ENCODE data around the gene CIROP. TPM values are rescaled to one million over a fixed set of nuclear protein-coding genes. Genes with fewer than 3 reads are reported as not detected.

CIROP gene
- total RNA-seq, 1 donor from 2014 or later, result 0.19 TPM

- Mint-ChIP-seq H3K4me3 (peak overlapping the region; percentile 90), H3K36me3 (peaks cover 11% of the 10 kb centered on the region), H3K4me1 (ENCODE audit: unreplicated experiment) (peaks cover 20% of the 10 kb centered on the region), H3K27ac (peak overlapping the region; percentile 83), H3K27me3 (no peaks in the 10 kb centered on the region), H3K9me3 (no peaks in the 10 kb centered on the region)
- peak; percentile 93 for DNase-seq (ENCODE audit: extremely low spot score, unreplicated experiment)
- TF ChIP-seq CTCF (conservative IDR thresholded peaks at IDR 0.05), result peak; percentile 99
Measured at GRCh38 chr14:23057757-23058653, 46.8 kb downstream of the CIROP start.

GRCh38 chr14:23056956-23057756 is 47.6 kb downstream of the CIROP start, which contains the start of gene CDH24:
CDH24 (minus strand) TSS chr14:23057520; CDS start chr14:23055733, 1,787 bp downstream.
- peaks cover 2% of the 10 kb centered on the region for H3K36me3 Mint-ChIP-seq
- H3K27me3 Mint-ChIP-seq, result no peaks in the 10 kb centered on the region
- H3K9me3 Mint-ChIP-seq, result no peaks in the 10 kb centered on the region
- peaks cover 16% of the 10 kb centered on the region for H3K4me1 Mint-ChIP-seq (ENCODE audit: unreplicated experiment)
- H3K4me3 Mint-ChIP-seq, result peak within 1 kb of the TSS; percentile 97
- peak; percentile 82 for DNase-seq (ENCODE audit: extremely low spot score, unreplicated experiment)
- TF ChIP-seq CTCF (conservative IDR thresholded peaks at IDR 0.05), result no peak
- peak within 1 kb of the TSS; percentile 89 for H3K27ac Mint-ChIP-seq

- Mint-ChIP-seq H3K27ac (peak overlapping the region; percentile 89), H3K4me3 (peak overlapping the region; percentile 97), H3K36me3 (no peaks in the 10 kb centered on the region), H3K9me3 (no peaks in the 10 kb centered on the region), H3K4me1 (ENCODE audit: unreplicated experiment) (peaks cover 14% of the 10 kb centered on the region), H3K27me3 (no peaks in the 10 kb centered on the region)
- DNase-seq (ENCODE audit: extremely low spot score, unreplicated experiment), result no peak
- peak; percentile 82 for TF ChIP-seq CTCF (conservative IDR thresholded peaks at IDR 0.05)
Measured at GRCh38 chr14:23056145-23056955, 48.4 kb downstream of the CIROP start.

- no peak for TF ChIP-seq CTCF (conservative IDR thresholded peaks at IDR 0.05)
- no peak for DNase-seq (ENCODE audit: extremely low spot score, unreplicated experiment)
- no peaks in the 10 kb centered on the region for H3K9me3 Mint-ChIP-seq
Measured at GRCh38 chr14:23055621-23056144, 49.1 kb downstream of the CIROP start.

GRCh38 chr14:23055147-23055550 is 49.6 kb downstream of the CIROP start:
- H3K27me3 Mint-ChIP-seq, result no peaks in the 10 kb centered on the region
- H3K4me3 Mint-ChIP-seq, result no peak overlapping the region

More at GRCh38 chr14:23055621-23056144, 49.1 kb downstream of the CIROP start:
- H3K27me3 Mint-ChIP-seq, result no peaks in the 10 kb centered on the region
- no peaks in the 10 kb centered on the region for H3K36me3 Mint-ChIP-seq
- peaks cover 14% of the 10 kb centered on the region for H3K4me1 Mint-ChIP-seq (ENCODE audit: unreplicated experiment)
- peak overlapping the region; percentile 89 for H3K27ac Mint-ChIP-seq
- peak overlapping the region; percentile 97 for H3K4me3 Mint-ChIP-seq

More at GRCh38 chr14:23055147-23055550, 49.6 kb downstream of the CIROP start:
- no peaks in the 10 kb centered on the region for H3K9me3 Mint-ChIP-seq
- no peak overlapping the region for H3K27ac Mint-ChIP-seq
- no peak for TF ChIP-seq CTCF (conservative IDR thresholded peaks at IDR 0.05)
- no peak for DNase-seq (ENCODE audit: extremely low spot score, unreplicated experiment)
- peaks cover 14% of the 10 kb centered on the region for H3K4me1 Mint-ChIP-seq (ENCODE audit: unreplicated experiment)
- no peaks in the 10 kb centered on the region for H3K36me3 Mint-ChIP-seq
